ENCODE measurements around the gene HSD17B11. TPM values are rescaled to one million over a fixed set of nuclear protein-coding genes. Genes with fewer than 3 reads are reported as not detected.

The HSD17B11 gene
- total and polyA plus RNA-seq, 2 donors (not counting 1 experiment from before 2014, with no cell fraction given): 26.5 to 62.2 TPM

DNA sequence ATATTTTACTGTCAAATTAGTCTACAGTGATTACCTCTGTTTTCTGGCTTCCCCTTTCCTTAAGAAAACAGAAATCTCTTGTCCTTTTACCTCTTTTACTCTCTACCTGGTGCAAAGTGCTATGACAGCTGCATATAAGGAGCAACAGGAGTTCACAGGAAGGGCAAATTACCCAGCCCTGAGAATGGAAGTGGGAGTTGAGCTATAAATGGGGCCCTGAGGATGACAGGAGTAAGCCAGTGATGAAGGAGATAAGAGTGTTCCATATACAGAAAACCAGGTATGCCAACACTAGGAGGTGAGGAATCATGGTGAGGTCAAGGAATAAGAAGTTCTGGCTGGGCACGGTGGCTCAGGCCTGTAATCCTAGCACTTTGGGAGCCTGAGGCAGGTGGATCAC is 63.9 kb downstream of the HSD17B11 start:
- H3K27me3 ChIP-seq (replicated peaks in 1 of 4; ENCODE audit: control extremely low read depth in 1 of 4, control insufficient read depth in 3 of 4, insufficient read depth in 4 of 4, low read length in 3 of 4): no peaks in the 10 kb centered on the region
- POLR2A ChIA-PET: no interaction called here
- Mint-ChIP-seq H3K9me3 (ENCODE audit: insufficient read depth) (peaks cover 21% of the 10 kb centered on the region), H3K27me3 (no peaks in the 10 kb centered on the region), H3K27ac (no peak overlapping the region), H3K4me3 (no peak overlapping the region), H3K4me1 (no peaks in the 10 kb centered on the region)
- peaks cover 0 to 21% (median 17%) of the 10 kb centered on the region in 3 donors for H3K9me3 ChIP-seq (ENCODE audit: control extremely low read depth in 1 of 3, control insufficient read depth in 2 of 3, insufficient read depth in 1 of 3, low read length in 2 of 3)
- no peak overlapping the region for H3K4me2 ChIP-seq (replicated peaks; ENCODE audit: low read depth, low read length, poor library complexity, severe bottlenecking)
- ATAC-seq (ENCODE audit: low read depth) (no peak), DNase-seq (no peak)
- no peak overlapping the region for H2AFZ ChIP-seq (ENCODE audit: insufficient read depth, low read depth, low read length, poor library complexity, severe bottlenecking)
- TF ChIP-seq EZH2 (IDR thresholded peaks at IDR 0.05; ENCODE audit: borderline replicate concordance, insufficient read depth, low read depth, low read length, poor library complexity, severe bottlenecking): no peak
- TF ChIP-seq, protein P1, sequence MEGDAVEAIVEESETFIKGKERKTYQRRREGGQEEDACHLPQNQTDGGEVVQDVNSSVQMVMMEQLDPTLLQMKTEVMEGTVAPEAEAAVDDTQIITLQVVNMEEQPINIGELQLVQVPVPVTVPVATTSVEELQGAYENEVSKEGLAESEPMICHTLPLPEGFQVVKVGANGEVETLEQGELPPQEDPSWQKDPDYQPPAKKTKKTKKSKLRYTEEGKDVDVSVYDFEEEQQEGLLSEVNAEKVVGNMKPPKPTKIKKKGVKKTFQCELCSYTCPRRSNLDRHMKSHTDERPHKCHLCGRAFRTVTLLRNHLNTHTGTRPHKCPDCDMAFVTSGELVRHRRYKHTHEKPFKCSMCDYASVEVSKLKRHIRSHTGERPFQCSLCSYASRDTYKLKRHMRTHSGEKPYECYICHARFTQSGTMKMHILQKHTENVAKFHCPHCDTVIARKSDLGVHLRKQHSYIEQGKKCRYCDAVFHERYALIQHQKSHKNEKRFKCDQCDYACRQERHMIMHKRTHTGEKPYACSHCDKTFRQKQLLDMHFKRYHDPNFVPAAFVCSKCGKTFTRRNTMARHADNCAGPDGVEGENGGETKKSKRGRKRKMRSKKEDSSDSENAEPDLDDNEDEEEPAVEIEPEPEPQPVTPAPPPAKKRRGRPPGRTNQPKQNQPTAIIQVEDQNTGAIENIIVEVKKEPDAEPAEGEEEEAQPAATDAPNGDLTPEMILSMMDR (IDR thresholded peaks at IDR 0.05): no peak
- 100% methylated on average over 1 of the region's 1 CpG for WGBS (ENCODE audit: insufficient coverage)
- no peak overlapping the region for H3K27ac ChIP-seq (ENCODE audit: low read length in 2 of 2)
- no peak overlapping the region for H3K9ac ChIP-seq (ENCODE audit: low read length)
- CTCF ChIA-PET: no interaction called here
- H3K4me3 ChIP-seq (ENCODE audit: control extremely low read depth in 1 of 5, extremely low read depth in 1 of 5, insufficient read depth in 1 of 5, low read depth in 2 of 5, low read length in 4 of 5): no peak overlapping the region
- H3K79me2 ChIP-seq (ENCODE audit: control insufficient read depth, insufficient read depth, low read length): no peaks in the 10 kb centered on the region
- intact Hi-C loops (cut with micrococcal nuclease): no loop called here
- no peaks in the 10 kb centered on the region for H3K36me3 ChIP-seq (replicated peaks in 1 of 2; ENCODE audit: control extremely low read depth in 1 of 2, control insufficient read depth in 1 of 2, extremely low read depth in 1 of 2, insufficient read depth in 2 of 2, low read length in 1 of 2)
- no peaks in the 10 kb centered on the region for H3K4me1 ChIP-seq (ENCODE audit: control insufficient read depth in 2 of 2, insufficient read depth in 2 of 2, low read length in 2 of 2)
- no peaks in the 10 kb centered on the region for H4K20me1 ChIP-seq (ENCODE audit: control insufficient read depth, insufficient read depth, low read length, poor library complexity, severe bottlenecking)

DNA sequence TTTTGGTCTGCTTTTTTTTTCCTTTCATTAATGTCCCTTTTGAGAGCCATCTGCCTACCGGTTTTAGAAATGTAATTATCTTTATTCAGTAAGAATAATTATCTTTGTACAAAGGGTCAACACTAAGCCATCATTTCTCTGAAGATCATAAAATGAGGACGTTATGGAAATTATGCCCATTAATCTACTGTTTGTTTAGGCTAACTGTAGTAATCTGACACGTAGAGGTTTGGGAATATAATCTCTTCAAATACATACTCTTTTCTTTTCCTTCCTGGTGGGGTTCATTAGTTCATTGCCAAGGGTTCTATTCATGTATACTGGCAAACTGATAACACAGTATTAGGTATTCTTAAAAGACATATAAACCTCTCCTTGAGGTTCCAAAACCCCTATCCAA is 64.5 kb downstream of the HSD17B11 start:
- ChIA-PET POLR2A (no interaction called here), CTCF (no interaction called here)
- intact Hi-C loops (cut with micrococcal nuclease): no loop called here
- Mint-ChIP-seq H3K9me3 (ENCODE audit: insufficient read depth) (peaks cover 18% of the 10 kb centered on the region), H3K4me1 (no peaks in the 10 kb centered on the region), H3K27me3 (no peaks in the 10 kb centered on the region), H3K4me3 (no peak overlapping the region), H3K27ac (no peak overlapping the region)
- Histone ChIP-seq H4K20me1 (ENCODE audit: control insufficient read depth, insufficient read depth, low read length, poor library complexity, severe bottlenecking) (no peaks in the 10 kb centered on the region), H2AFZ (ENCODE audit: insufficient read depth, low read depth, low read length, poor library complexity, severe bottlenecking) (no peak overlapping the region), H3K9ac (ENCODE audit: low read length) (no peak overlapping the region), H3K36me3 (replicated peaks in 1 of 2; ENCODE audit: control extremely low read depth in 1 of 2, control insufficient read depth in 1 of 2, extremely low read depth in 1 of 2, insufficient read depth in 2 of 2, low read length in 1 of 2) (no peaks in the 10 kb centered on the region), H3K27me3 (replicated peaks in 1 of 4; ENCODE audit: control extremely low read depth in 1 of 4, control insufficient read depth in 3 of 4, insufficient read depth in 4 of 4, low read length in 3 of 4) (no peaks in the 10 kb centered on the region), H3K79me2 (ENCODE audit: control insufficient read depth, insufficient read depth, low read length) (no peaks in the 10 kb centered on the region), H3K9me3 (ENCODE audit: control extremely low read depth in 1 of 3, control insufficient read depth in 2 of 3, insufficient read depth in 1 of 3, low read length in 2 of 3) (peaks cover 0 to 17% (median 14%) of the 10 kb centered on the region in 3 donors), H3K4me2 (replicated peaks; ENCODE audit: low read depth, low read length, poor library complexity, severe bottlenecking) (no peak overlapping the region), H3K4me1 (ENCODE audit: control insufficient read depth in 2 of 2, insufficient read depth in 2 of 2, low read length in 2 of 2) (no peaks in the 10 kb centered on the region), H3K27ac (ENCODE audit: low read length in 2 of 2) (no peak overlapping the region), H3K4me3 (ENCODE audit: control extremely low read depth in 1 of 5, extremely low read depth in 1 of 5, insufficient read depth in 1 of 5, low read depth in 2 of 5, low read length in 4 of 5) (no peak overlapping the region)
- TF ChIP-seq EZH2 (IDR thresholded peaks at IDR 0.05; ENCODE audit: borderline replicate concordance, insufficient read depth, low read depth, low read length, poor library complexity, severe bottlenecking): no peak
- TF ChIP-seq, protein P1 (IDR thresholded peaks at IDR 0.05): no peak
- no peak for DNase-seq
- no peak for ATAC-seq (ENCODE audit: low read depth)
- WGBS (ENCODE audit: insufficient coverage): no CpG with 5 or more reads among the region's 3 CpGs
